BJ (cell line): ENCODE data around the gene RBM14. TPM values are rescaled to one million over a fixed set of nuclear protein-coding genes. Genes with fewer than 3 reads are reported as not detected.
"Not testable (repeated sequence)": the region's sequence is repeated elsewhere in the genome, so short reads cannot be mapped to it uniquely, and the experiment has no call there.

Source experiments
- CTCF ChIA-PET: fragments of 350-600 bp; formaldehyde crosslinking; extraction: SDS; loops from one replicate; lab custom pipeline; 2021; ENCODE audit warnings: antibody characterized with exemption, inconsistent platforms; lab: Yijun Ruan, JAX
- POLR2A ChIA-PET: fragments of 300-600 bp; sonication (Branson Sonifier 250); formaldehyde crosslinking; extraction: SDS; loops from one replicate; lab custom pipeline; 2021; ENCODE audit warnings: antibody characterized with exemption; lab: Charles Lee
- DNase-seq: peaks from one replicate; pipeline ENCODE4 v3.0.0-alpha.2; 2011; ENCODE audit warnings: low read depth
- H3K27me3 ChIP-seq: 2 replicates; pipeline ENCODE4 v1.6.0; 2011; ENCODE audit warnings: low read length; ENCODE audit not compliant: control insufficient read depth, insufficient read depth
- H3K36me3 ChIP-seq: 2 replicates; pipeline ENCODE4 v1.5.1; 2011; ENCODE audit warnings: low read length; ENCODE audit not compliant: control insufficient read depth, insufficient read depth
- H3K4me3 ChIP-seq: 2 replicates; pipeline ENCODE4 v1.5.1; 2011; ENCODE audit warnings: low read depth, mild to moderate bottlenecking, control low read depth, low read length
- polyA plus RNA-seq: library from polyadenylated mRNA; depleted of rRNA; stranded (reverse); fragments of >200 nt; gene quantifications from 2 replicates; pipeline ENCODE4 v1.2.3, GENCODE V29; 2011
- TF ChIP-seq, protein P1 (sequence below): IDR thresholded peaks from 2 replicates; pipeline ENCODE4 v1.5.1; 2011; ENCODE audit warnings: low read depth, mild to moderate bottlenecking, control low read depth, inconsistent platforms, low read length, moderate library complexity; ENCODE audit not compliant: insufficient read depth

RBM14 gene
- polyA plus RNA-seq, 1 experiment = 18.6 TPM

DNA sequence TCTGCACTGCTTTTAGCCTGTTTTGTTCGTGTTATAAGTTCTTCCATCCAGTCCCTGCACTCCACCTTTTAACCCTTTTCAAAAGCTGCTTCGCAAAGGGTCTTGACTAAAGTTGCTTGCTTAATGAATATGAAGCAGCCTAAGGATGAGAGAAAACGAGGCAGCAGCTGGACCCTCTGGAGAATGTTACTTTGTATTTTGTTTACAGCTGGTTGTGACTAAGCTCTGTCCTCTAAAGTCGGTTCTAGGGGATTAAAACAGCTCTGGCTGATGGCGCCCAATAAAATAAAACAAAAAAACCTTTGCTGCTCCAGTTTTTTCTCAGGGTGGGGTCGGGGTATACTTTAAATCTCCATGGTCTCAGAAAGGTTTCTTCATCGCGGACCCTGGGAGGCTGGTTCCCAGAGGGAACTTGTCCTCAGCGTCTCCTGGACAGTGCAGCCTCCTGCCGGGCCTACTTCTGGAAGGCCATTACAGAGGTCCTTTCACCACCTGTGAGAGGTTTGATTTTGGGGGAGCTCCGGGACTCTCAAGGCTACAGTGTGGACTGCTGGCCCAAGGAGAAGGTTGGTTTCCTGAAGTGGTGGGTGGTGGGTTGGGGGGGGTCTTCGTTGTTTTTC is 21.2 kb downstream of the RBM14 start:
- no peaks in the 10 kb centered on the region for H3K27me3 ChIP-seq
- H3K36me3 ChIP-seq = peaks cover 8% of the 10 kb centered on the region
- TF ChIP-seq, protein P1, sequence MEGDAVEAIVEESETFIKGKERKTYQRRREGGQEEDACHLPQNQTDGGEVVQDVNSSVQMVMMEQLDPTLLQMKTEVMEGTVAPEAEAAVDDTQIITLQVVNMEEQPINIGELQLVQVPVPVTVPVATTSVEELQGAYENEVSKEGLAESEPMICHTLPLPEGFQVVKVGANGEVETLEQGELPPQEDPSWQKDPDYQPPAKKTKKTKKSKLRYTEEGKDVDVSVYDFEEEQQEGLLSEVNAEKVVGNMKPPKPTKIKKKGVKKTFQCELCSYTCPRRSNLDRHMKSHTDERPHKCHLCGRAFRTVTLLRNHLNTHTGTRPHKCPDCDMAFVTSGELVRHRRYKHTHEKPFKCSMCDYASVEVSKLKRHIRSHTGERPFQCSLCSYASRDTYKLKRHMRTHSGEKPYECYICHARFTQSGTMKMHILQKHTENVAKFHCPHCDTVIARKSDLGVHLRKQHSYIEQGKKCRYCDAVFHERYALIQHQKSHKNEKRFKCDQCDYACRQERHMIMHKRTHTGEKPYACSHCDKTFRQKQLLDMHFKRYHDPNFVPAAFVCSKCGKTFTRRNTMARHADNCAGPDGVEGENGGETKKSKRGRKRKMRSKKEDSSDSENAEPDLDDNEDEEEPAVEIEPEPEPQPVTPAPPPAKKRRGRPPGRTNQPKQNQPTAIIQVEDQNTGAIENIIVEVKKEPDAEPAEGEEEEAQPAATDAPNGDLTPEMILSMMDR = no peak
- ChIA-PET CTCF (interaction anchor here (0.7 to 2.6 kb wide), 9 partner anchors 8 to 338 kb away, joined by 3 to 9 read pairs (median 3); partner anchors contain the start of genes C11orf86 and RBM4B), POLR2A (interaction anchor here (0.6 to 1.7 kb wide), 2 partner anchors 20 to 724 kb away, joined by 4 to 8 read pairs; no protein-coding TSS in a partner anchor)
- DNase-seq = no peak
- H3K4me3 ChIP-seq = peak overlapping the region; percentile 39

DNA sequence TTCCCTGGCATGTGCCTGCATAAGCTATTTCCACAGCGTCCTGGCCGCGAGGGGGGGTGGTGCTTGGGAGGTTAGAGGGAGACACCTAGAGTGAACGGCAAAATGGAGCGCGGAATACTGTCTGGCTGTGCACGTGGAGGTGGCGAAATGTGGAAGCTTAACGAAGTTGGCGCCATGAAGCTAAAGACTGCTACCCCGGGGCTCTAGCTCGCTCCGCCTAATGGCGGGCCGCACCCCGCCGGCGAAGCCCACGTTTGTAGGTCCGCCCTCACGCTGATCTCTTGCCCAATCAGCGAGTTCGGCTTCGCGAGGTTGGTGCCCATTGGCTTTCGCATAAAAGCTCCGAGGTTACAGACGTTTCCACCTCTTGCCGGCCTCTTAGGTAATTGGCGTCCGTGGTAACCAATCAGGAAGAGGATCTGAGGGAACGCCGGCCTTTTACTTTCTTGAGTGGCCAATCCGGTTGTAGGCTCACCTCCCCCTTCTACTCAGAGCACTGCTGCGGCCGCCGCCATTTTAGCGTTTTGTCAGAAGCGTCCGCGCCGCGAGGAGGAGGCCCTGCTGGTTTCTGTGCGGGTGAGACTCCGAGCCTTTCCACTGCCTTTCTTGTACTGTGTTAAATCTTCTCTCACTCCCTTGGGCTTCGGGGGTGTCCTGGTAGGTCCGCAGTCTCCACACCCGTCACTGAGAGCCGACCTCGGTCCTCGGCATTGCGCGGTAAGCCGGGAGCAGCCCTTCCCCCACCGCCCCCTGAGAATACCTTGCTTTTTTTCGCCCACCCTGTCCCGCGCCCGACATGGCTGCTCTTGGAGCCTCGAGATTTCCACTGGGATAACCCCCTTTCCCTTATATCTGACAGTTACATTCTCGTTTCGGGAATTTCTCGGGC is 22.0 kb downstream of the RBM14 start, which contains the start of gene RBM4:
Gene RBM4, plus strand, starts transcription at position 527 of the 889 bp plus-strand sequence. CDS start 1,009 bp downstream, outside the sequence.
- Histone ChIP-seq H3K4me3 (peak within 1 kb of the TSS; percentile 70), H3K36me3 (peaks cover 9% of the 10 kb centered on the region), H3K27me3 (no peaks in the 10 kb centered on the region)
- ChIA-PET POLR2A (interaction anchor here (0.6 to 1.7 kb wide), 3 partner anchors 20 to 723 kb away, joined by 3 to 8 read pairs (median 4); no protein-coding TSS in a partner anchor), CTCF (interaction anchor here (0.7 to 2.6 kb wide), 8 partner anchors 7 to 337 kb away, joined by 3 to 9 read pairs (median 4); partner anchors contain the start of genes C11orf86 and RBM4B)
- TF ChIP-seq, protein P1 = peak; percentile 32
- DNase-seq = peak; percentile 98

DNA sequence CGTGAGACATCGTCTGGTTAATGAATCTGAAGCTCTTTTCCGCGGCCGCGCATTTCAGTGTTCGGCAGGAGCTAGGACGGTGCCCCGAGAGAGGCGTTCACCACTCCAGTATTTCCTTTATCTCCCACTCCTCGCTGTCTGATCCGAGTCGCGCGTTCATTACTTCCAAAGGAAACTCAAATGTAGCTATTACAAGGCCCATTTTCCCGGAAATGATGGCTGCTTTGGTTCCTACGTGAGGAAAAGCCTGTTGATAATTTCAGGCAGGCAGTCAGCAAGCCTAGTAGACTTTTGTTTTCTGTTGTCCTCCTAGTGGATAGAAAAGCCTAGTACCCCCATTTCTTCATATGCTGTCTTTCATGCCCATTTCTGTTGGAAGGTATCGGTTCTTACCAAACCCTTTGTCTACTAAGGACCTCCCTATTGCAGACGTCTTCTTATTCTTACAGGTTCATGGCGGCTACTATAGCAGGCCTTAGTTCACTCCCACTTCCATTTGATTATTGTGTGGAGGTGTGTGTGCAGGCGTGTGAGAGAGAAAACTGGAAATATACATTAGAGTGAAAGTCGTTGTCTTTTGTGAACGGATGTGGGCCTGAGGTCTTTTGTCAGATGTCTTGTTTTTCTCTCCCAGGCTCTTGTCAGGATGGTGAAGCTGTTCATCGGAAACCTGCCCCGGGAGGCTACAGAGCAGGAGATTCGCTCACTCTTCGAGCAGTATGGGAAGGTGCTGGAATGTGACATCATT is 22.8 kb downstream of the RBM14 start:
- ChIA-PET CTCF (interaction anchor here (1.2 to 2.3 kb wide), 3 partner anchors 10 to 39 kb away, joined by 3 to 7 read pairs (median 3); partner anchors contain the start of gene RBM4B), POLR2A (interaction anchor here (0.6 to 1.7 kb wide), 2 partner anchors 20 to 22 kb away, joined by 3 to 8 read pairs; no protein-coding TSS in a partner anchor)
- Histone ChIP-seq H3K36me3 (peaks cover 15% of the 10 kb centered on the region), H3K4me3 (peak overlapping the region; percentile 70), H3K27me3 (no peaks in the 10 kb centered on the region)
- TF ChIP-seq, protein P1 = peak; percentile 14; the same call in 1 of the 2 replicates
- DNase-seq = no peak

DNA sequence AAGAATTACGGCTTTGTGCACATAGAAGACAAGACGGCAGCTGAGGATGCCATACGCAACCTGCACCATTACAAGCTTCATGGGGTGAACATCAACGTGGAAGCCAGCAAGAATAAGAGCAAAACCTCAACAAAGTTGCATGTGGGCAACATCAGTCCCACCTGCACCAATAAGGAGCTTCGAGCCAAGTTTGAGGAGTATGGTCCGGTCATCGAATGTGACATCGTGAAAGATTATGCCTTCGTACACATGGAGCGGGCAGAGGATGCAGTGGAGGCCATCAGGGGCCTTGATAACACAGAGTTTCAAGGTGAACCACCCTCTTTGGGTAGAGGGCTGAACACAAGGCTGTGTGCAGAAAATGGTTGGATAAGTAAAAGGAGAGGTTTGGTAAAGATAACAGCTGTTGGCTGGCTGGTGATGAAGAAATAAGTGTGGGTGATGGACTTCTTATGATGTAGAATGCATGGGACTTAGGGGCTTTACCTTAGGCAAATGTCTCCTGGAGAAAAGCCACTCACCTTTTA is 23.4 kb downstream of the RBM14 start:
- CTCF ChIA-PET = interaction anchor here (2.3 kb wide), 1 partner anchor 38 kb away, joined by 7 read pairs; the partner anchor contains the start of gene RBM4B
- Histone ChIP-seq H3K36me3 (peaks cover 16% of the 10 kb centered on the region), H3K4me3 (peak overlapping the region; percentile 70)
- DNase-seq, POLR2A ChIA-PET, H3K27me3 ChIP-seq: not testable (repeated sequence)

DNA sequence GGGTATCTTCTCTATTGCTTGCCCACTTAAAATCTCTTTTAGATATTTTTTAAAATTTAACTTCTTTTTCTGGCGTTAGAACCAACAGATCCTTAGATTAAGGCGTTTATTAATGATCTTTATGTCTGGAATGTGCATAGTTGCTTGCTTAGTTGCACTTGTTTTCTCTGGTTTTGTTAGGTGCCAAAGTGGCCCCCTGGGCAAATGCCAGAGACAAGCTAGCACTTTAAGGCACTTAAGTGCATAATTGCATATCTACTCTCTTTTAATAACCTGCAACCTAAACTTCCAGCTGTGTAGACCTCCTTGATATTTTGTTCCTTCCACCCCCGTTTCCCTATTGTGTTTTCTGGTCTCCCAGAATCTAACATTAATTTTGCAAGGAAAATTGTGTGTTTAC is 25.4 kb downstream of the RBM14 start:
- DNase-seq = no peak
- TF ChIP-seq, protein P1 = no peak
- CTCF ChIA-PET = no interaction called here
- POLR2A ChIA-PET = no interaction called here
- Histone ChIP-seq H3K36me3 (peaks cover 24% of the 10 kb centered on the region), H3K27me3 (no peaks in the 10 kb centered on the region), H3K4me3 (peak overlapping the region; percentile 70)
